K562 (cell line): ENCODE measurements around the gene GBF1. TPM values are rescaled to one million over a fixed set of nuclear protein-coding genes. Genes with fewer than 3 reads are reported as not detected.

Experiments used
- ATAC-seq: fragments of 200-7000 bp; cut with Tn5 transposase; 3 replicates; pipeline ENCODE4 v1.9.1; 2020; ENCODE audit warnings: moderate library complexity
- BruUV-seq: library from RNA; stranded (reverse); fragments of 400-500 nt; replicated peaks from 2 replicates; lab custom pipeline; 2021; lab: Mats Ljungman, UMichigan
- CTCF ChIA-PET: fragments of 300-600 bp; formaldehyde crosslinking; extraction: SDS; loops from one replicate; lab custom pipeline; 2021; ENCODE audit warnings: low intra/inter-chr PET ratio; lab: Yijun Ruan, JAX
- POLR2A ChIA-PET: fragments of 300-600, 350-650 bp; sonication (Branson Sonifier 250); formaldehyde crosslinking; extraction: SDS; loops from one replicate; lab custom pipeline; 2021; ENCODE audit warnings: antibody characterized with exemption, inconsistent platforms; lab: Yijun Ruan, JAX
- DNase-seq, 4 experiments: peaks; one replicate each; pipeline versions ENCODE4 v3.0.0 to v3.0.0-alpha.2; 2011 to 2018; ENCODE audit warnings: low spot score in 3 of 4, mixed read lengths in 3 of 4; ENCODE audit errors: extremely low read depth in 1 of 4
- FAIRE-seq: peaks from 2 replicates; lab custom pipeline; 2011; peaks lifted over from hg19 to GRCh38; lab: Jason Lieb, UNC
- H2AFZ ChIP-seq: 2 replicates; pipeline ENCODE4 v1.6.0; 2011; ENCODE audit warnings: low read depth, low read length, control low read depth, inconsistent platforms
- H3K27ac ChIP-seq: fragments of 200-600 bp; 3 replicates; pipeline ENCODE4 v1.8.0; 2011; ENCODE audit warnings: low read depth, mild to moderate bottlenecking, control low read depth, inconsistent platforms, low read length, moderate library complexity, mixed read lengths; ENCODE audit errors: extremely low read depth
- H3K27me3 ChIP-seq, 2 experiments: fragments of 300-600 bp in 1 of 2; 2 replicates in 1 of 2; 3 replicates in 1 of 2; pipeline versions ENCODE4 v1.6.0 to v1.8.0; 2011; ENCODE audit warnings: inconsistent platforms in 2 of 2, low read length in 2 of 2, mild to moderate bottlenecking in 1 of 2, mixed read lengths in 1 of 2, moderate library complexity in 1 of 2; ENCODE audit not compliant: control insufficient read depth in 2 of 2, insufficient read depth in 2 of 2
- H3K36me3 ChIP-seq: fragments of 300-600 bp; 3 replicates; pipeline ENCODE4 v1.8.0; 2011; ENCODE audit warnings: mild to moderate bottlenecking, low read length, inconsistent platforms; ENCODE audit not compliant: control insufficient read depth, insufficient read depth
- H3K4me1 ChIP-seq, 2 experiments: fragments of 200-600 bp in 1 of 2; replicated peaks in 1 of 2; 2 replicates in 1 of 2; 3 replicates in 1 of 2; pipeline versions ENCODE4 v1.5.1 to v1.8.0; 2011; ENCODE audit warnings: inconsistent platforms in 2 of 2, low read length in 2 of 2, mild to moderate bottlenecking in 1 of 2, mixed read lengths in 1 of 2, moderate library complexity in 1 of 2; ENCODE audit not compliant: control insufficient read depth in 2 of 2, insufficient read depth in 2 of 2
- H3K4me2 ChIP-seq: 2 replicates; pipeline ENCODE4 v1.6.1; 2011; ENCODE audit warnings: low read length, control low read depth, inconsistent platforms, mixed read lengths; ENCODE audit not compliant: insufficient read depth
- H3K4me3 ChIP-seq: fragments of 200-600 bp; sonication (generic), shearing (Covaris generic); 2 replicates; pipeline ENCODE4 v1.5.1; 2016; ENCODE audit warnings: control low read depth, inconsistent platforms
- H3K79me2 ChIP-seq: fragments of 200-600 bp; 3 replicates; pipeline ENCODE4 v1.8.0; 2011; ENCODE audit warnings: low read length, inconsistent platforms; ENCODE audit not compliant: control insufficient read depth, insufficient read depth
- H3K9ac ChIP-seq, 2 experiments: 2 replicates each; pipeline versions ENCODE4 v1.6.0 to v1.6.1; 2011; ENCODE audit warnings: low read depth in 2 of 2, low read length in 2 of 2, control low read depth in 1 of 2, inconsistent platforms in 1 of 2, mild to moderate bottlenecking in 1 of 2, mixed read lengths in 1 of 2; ENCODE audit not compliant: insufficient read depth in 1 of 2
- H3K9me1 ChIP-seq: one replicate; pipeline ENCODE4 v1.6.0; 2011; ENCODE audit warnings: inconsistent platforms, mild to moderate bottlenecking, low read length, moderate library complexity; ENCODE audit not compliant: control insufficient read depth, insufficient read depth
- H3K9me3 ChIP-seq: replicated peaks from 2 replicates; pipeline ENCODE4 v1.5.1; 2011; ENCODE audit warnings: low read depth, low read length, inconsistent platforms; ENCODE audit not compliant: control insufficient read depth, insufficient read depth
- H4K20me1 ChIP-seq: replicated peaks from 2 replicates; pipeline ENCODE4 v1.6.1; 2011; ENCODE audit warnings: low read length, inconsistent platforms, mixed read lengths; ENCODE audit not compliant: control insufficient read depth, insufficient read depth
- BHLHE40 ChIP-seq: IDR thresholded peaks from 2 replicates; pipeline ENCODE4 v1.6.1; 2011; ENCODE audit warnings: low read length, improper control_type of control experiment
- CTCFL ChIP-seq: IDR thresholded peaks from 2 replicates; pipeline ENCODE4 v1.6.1; 2011; ENCODE audit warnings: borderline replicate concordance, low read depth, mild to moderate bottlenecking, moderate library complexity, low read length; ENCODE audit not compliant: insufficient read depth, poor library complexity, severe bottlenecking
- FOXK1 ChIP-seq: sonication (generic); formaldehyde crosslinking; IDR thresholded peaks from 2 replicates; pipeline ENCODE4 v1.8.0; 2022; ENCODE audit warnings: missing genetic modification reagents, mild to moderate bottlenecking, borderline replicate concordance
- GTF2E2 ChIP-seq: fragments of 200-800 bp; sonication (Bioruptor generic); IDR thresholded peaks from 2 replicates; pipeline ENCODE4 v1.6.1; 2016; ENCODE audit warnings: missing genetic modification characterization, missing compliant biosample characterization
- MYBL2 ChIP-seq, 2 experiments: fragments of 450-650 bp in 1 of 2; sonication (generic) in 1 of 2; formaldehyde crosslinking in 1 of 2; IDR thresholded peaks; 2 replicates each; pipeline versions ENCODE4 v1.6.1 to v1.8.1; 2017 to 2022; ENCODE audit warnings: borderline replicate concordance in 1 of 2, inconsistent platforms in 1 of 2, low read depth in 1 of 2, mild to moderate bottlenecking in 1 of 2, missing genetic modification reagents in 1 of 2, moderate library complexity in 1 of 2
- RBM25 ChIP-seq: fragments of 200-400 bp; formaldehyde crosslinking; IDR thresholded peaks from 2 replicates; pipeline ENCODE4 v1.6.1; 2018; ENCODE audit warnings: low read length, low read depth, moderate library complexity; ENCODE audit not compliant: severe bottlenecking
- RFX5 ChIP-seq: IDR thresholded peaks from 2 replicates; pipeline ENCODE4 v1.6.1; 2011; ENCODE audit warnings: low read depth, mild to moderate bottlenecking, improper control_type of control experiment, low read length
- SMARCB1 ChIP-seq: IDR thresholded peaks from 2 replicates; pipeline ENCODE4 v1.6.1; 2011; ENCODE audit warnings: improper control_type of control experiment, low read depth; ENCODE audit not compliant: insufficient read length
- WGBS: fragments of 100-300 bp; shearing (Covaris generic); methylation state at CpG from one replicate; pipeline ENCODE4 v1.1.6; 2016; ENCODE audit warnings: low coverage, mixed read lengths; ENCODE audit not compliant: insufficient coverage; ENCODE audit errors: missing lambda C conversion rate; 5-methylcytosine and 5-hydroxymethylcytosine counted together
- in situ Hi-C: fragments of 300-500 bp; cut with MboI; formaldehyde crosslinking; loops from 4 replicates; pipeline ENCODE4 v1.15.0; 2018; ENCODE audit warnings: inconsistent platforms, mixed read lengths
- intact Hi-C: fragments of 100-400 bp; cut with micrococcal nuclease; formaldehyde crosslinking; loops from 2 replicates; pipeline ENCODE4 v1.14.2; 2022
- polyA plus RNA-seq, 8 experiments: library from polyadenylated mRNA; depleted of rRNA in 4 of 8; stranded (reverse) in 5 of 8; unstranded in 3 of 8; fragments of >200 nt; fragmentation: Nextera tagmentation in 2 of 8; fragmentation: Illumina TruSeq in 1 of 8; extraction: Ambion mirVana in 2 of 8; extraction: Trizol in 1 of 8; gene quantifications; 2 replicates each; pipeline versions ENCODE4 v1.2.1 to v1.2.3, GENCODE V29; 2011 to 2014; ENCODE audit warnings: inconsistent platforms in 1 of 8, missing spikeins in 1 of 8
- total RNA-seq, 7 experiments: library from RNA; depleted of rRNA in 6 of 7; stranded (reverse); fragments of >200 nt in 6 of 7; fragmentation: Illumina TruSeq in 2 of 7; extraction: Trizol in 2 of 7; gene quantifications; 2 replicates each; pipeline versions ENCODE4 v1.2.1 to v1.2.3, GENCODE V29; 2011 to 2021; ENCODE audit warnings: low replicate concordance in 1 of 7
- TF ChIP-seq, protein P1 (sequence below), 2 experiments: fragments of 450-650 bp; formaldehyde crosslinking in 1 of 2; IDR thresholded peaks; 2 replicates each; pipeline versions ENCODE4 v1.4.0 to v1.6.1; 2014 to 2020; ENCODE audit warnings: mild to moderate bottlenecking in 2 of 2, borderline replicate concordance in 1 of 2, low read depth in 1 of 2
- TF ChIP-seq, protein P2 (sequence below), 2 experiments: fragments of 450-650 bp in 1 of 2; sonication (generic) in 1 of 2; formaldehyde crosslinking; conservative IDR thresholded peaks; 2 replicates each; pipeline versions ENCODE4 v1.4.0 to v1.8.1; 2020 to 2022; ENCODE audit warnings: mild to moderate bottlenecking in 1 of 2, missing genetic modification reagents in 1 of 2

Gene GBF1
- total and polyA plus RNA-seq, 9 of the 15 experiments (the other 6 are each of a cell fraction or from before 2014, with no cell fraction given): 0.69 to 28.0 (median 10.3) TPM

- ChIA-PET POLR2A (interaction anchor here (0.6 to 0.8 kb wide), 2 partner anchors 8 to 693 kb away, joined by 3 to 4 read pairs; no protein-coding TSS in a partner anchor), CTCF (no interaction called here)
- WGBS: 95% methylated on average over 6 of the region's 6 CpGs
- Histone ChIP-seq H3K36me3 (peaks cover 49% of the 10 kb centered on the region; the same call in 2 of the 3 replicates), H3K79me2 (no peaks in the 10 kb centered on the region), H4K20me1 (no peaks in the 10 kb centered on the region), H3K4me3 (no peak overlapping the region), H3K9me3 (no peaks in the 10 kb centered on the region), H3K9me1 (no peaks in the 10 kb centered on the region), H3K9ac (no peak overlapping the region), H3K27ac (no peak overlapping the region), H2AFZ (no peak overlapping the region), H3K27me3 (no peaks in the 10 kb centered on the region), H3K4me1 (peaks cover 0 to 3% of the 10 kb centered on the region in 2 experiments; a peak in 1 of 5 replicates), H3K4me2 (no peak overlapping the region)
- in situ Hi-C loops: loop anchor here (25.0 kb wide), 1 partner anchor 208 kb away; no protein-coding TSS in a partner anchor
- intact Hi-C loops: no loop called here
- no TSS peak for BruUV-seq
- FAIRE-seq (no peak), DNase-seq (no peak), ATAC-seq (no peak)
- TF ChIP-seq MYBL2 (IDR thresholded peaks at IDR 0.05; ENCODE audit: low read depth): no peak
- TF ChIP-seq MYBL2 (CRISPR knock-in tag; IDR thresholded peaks at IDR 0.05; ENCODE audit: borderline replicate concordance): no peak
- no peak for TF ChIP-seq RFX5
- TF ChIP-seq, protein P1, sequence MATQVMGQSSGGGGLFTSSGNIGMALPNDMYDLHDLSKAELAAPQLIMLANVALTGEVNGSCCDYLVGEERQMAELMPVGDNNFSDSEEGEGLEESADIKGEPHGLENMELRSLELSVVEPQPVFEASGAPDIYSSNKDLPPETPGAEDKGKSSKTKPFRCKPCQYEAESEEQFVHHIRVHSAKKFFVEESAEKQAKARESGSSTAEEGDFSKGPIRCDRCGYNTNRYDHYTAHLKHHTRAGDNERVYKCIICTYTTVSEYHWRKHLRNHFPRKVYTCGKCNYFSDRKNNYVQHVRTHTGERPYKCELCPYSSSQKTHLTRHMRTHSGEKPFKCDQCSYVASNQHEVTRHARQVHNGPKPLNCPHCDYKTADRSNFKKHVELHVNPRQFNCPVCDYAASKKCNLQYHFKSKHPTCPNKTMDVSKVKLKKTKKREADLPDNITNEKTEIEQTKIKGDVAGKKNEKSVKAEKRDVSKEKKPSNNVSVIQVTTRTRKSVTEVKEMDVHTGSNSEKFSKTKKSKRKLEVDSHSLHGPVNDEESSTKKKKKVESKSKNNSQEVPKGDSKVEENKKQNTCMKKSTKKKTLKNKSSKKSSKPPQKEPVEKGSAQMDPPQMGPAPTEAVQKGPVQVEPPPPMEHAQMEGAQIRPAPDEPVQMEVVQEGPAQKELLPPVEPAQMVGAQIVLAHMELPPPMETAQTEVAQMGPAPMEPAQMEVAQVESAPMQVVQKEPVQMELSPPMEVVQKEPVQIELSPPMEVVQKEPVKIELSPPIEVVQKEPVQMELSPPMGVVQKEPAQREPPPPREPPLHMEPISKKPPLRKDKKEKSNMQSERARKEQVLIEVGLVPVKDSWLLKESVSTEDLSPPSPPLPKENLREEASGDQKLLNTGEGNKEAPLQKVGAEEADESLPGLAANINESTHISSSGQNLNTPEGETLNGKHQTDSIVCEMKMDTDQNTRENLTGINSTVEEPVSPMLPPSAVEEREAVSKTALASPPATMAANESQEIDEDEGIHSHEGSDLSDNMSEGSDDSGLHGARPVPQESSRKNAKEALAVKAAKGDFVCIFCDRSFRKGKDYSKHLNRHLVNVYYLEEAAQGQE (IDR thresholded peaks at IDR 0.05; ENCODE audit: borderline replicate concordance): no peak
- TF ChIP-seq, protein P1 (CRISPR knock-in tag; IDR thresholded peaks at IDR 0.05; ENCODE audit: low read depth): no peak
- TF ChIP-seq CTCFL: no peak
- TF ChIP-seq GTF2E2 (tag): no peak
- TF ChIP-seq BHLHE40: no peak
- no peak for TF ChIP-seq SMARCB1
- TF ChIP-seq FOXK1: no peak
- TF ChIP-seq, protein P2, sequence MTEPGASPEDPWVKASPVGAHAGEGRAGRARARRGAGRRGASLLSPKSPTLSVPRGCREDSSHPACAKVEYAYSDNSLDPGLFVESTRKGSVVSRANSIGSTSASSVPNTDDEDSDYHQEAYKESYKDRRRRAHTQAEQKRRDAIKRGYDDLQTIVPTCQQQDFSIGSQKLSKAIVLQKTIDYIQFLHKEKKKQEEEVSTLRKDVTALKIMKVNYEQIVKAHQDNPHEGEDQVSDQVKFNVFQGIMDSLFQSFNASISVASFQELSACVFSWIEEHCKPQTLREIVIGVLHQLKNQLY (CRISPR knock-in tag; conservative IDR thresholded peaks at IDR 0.05): no peak
- no peak for TF ChIP-seq RBM25
Observed at GRCh38 chr10:102379383-102379782, 134.1 kb downstream of the GBF1 start.
